HEK293 (cell line): ENCODE measurements around the gene WDR64.
A peak's percentile ranks its signal among the peaks of the same experiment; 100 is the strongest.

Experiments
- FEZF1 ChIP-seq: fragments of 450-650 bp; formaldehyde crosslinking; IDR thresholded peaks from 2 replicates; pipeline ENCODE4 v1.5.1; 2016; ENCODE audit warnings: missing biosample characterization, missing genetic modification characterization
- GFI1B ChIP-seq: fragments of 450-650 bp; formaldehyde crosslinking; IDR thresholded peaks from 2 replicates; pipeline ENCODE4 v1.5.1; 2016; ENCODE audit warnings: missing biosample characterization, missing genetic modification characterization
- HOXC10 ChIP-seq: sonication (generic); formaldehyde crosslinking; IDR thresholded peaks from 2 replicates; pipeline ENCODE4 v1.8.1; 2023; ENCODE audit warnings: mild to moderate bottlenecking, missing genetic modification reagents
- PRDM10 ChIP-seq: fragments of 450-650 bp; formaldehyde crosslinking; IDR thresholded peaks from 2 replicates; pipeline ENCODE4 v1.5.1; 2016; ENCODE audit warnings: missing biosample characterization, missing genetic modification characterization
- PRDM4 ChIP-seq: fragments of 450-650 bp; formaldehyde crosslinking; IDR thresholded peaks from 2 replicates; pipeline ENCODE4 v1.5.1; 2017; ENCODE audit warnings: missing biosample characterization, missing genetic modification characterization
- PRDM6 ChIP-seq: fragments of 450-650 bp; formaldehyde crosslinking; IDR thresholded peaks from 2 replicates; pipeline ENCODE4 v1.5.1; 2017; ENCODE audit warnings: missing biosample characterization, missing genetic modification characterization
- RBAK ChIP-seq: fragments of 450-650 bp; formaldehyde crosslinking; IDR thresholded peaks from 2 replicates; pipeline ENCODE4 v1.5.1; 2016; ENCODE audit warnings: missing biosample characterization, missing genetic modification characterization
- SCRT2 ChIP-seq: fragments of 450-650 bp; formaldehyde crosslinking; IDR thresholded peaks from 2 replicates; pipeline ENCODE4 v1.5.1; 2016; ENCODE audit warnings: missing biosample characterization, missing genetic modification characterization
- SP3 ChIP-seq: fragments of 450-650 bp; formaldehyde crosslinking; IDR thresholded peaks from 2 replicates; pipeline ENCODE4 v1.5.1; 2016; ENCODE audit warnings: missing biosample characterization, missing genetic modification characterization
- ZBTB20 ChIP-seq: fragments of 450-650 bp; formaldehyde crosslinking; IDR thresholded peaks from 2 replicates; pipeline ENCODE4 v1.5.1; 2016; ENCODE audit warnings: missing biosample characterization, missing genetic modification characterization
- ZNF280C ChIP-seq: fragments of 450-650 bp; formaldehyde crosslinking; IDR thresholded peaks from 2 replicates; pipeline ENCODE4 v1.5.1; 2016; ENCODE audit warnings: missing biosample characterization, missing genetic modification characterization
- ZNF335 ChIP-seq: fragments of 450-650 bp; formaldehyde crosslinking; conservative IDR thresholded peaks from 2 replicates; pipeline ENCODE4 v1.5.1; 2016; ENCODE audit warnings: missing biosample characterization, missing genetic modification characterization
- ZNF513 ChIP-seq: fragments of 450-650 bp; IDR thresholded peaks from 2 replicates; pipeline ENCODE4 v1.5.1; 2018; ENCODE audit warnings: missing biosample characterization, missing genetic modification characterization
- ZNF768 ChIP-seq: fragments of 450-650 bp; formaldehyde crosslinking; IDR thresholded peaks from 2 replicates; pipeline ENCODE4 v1.5.1; 2018; ENCODE audit warnings: missing biosample characterization, mild to moderate bottlenecking, missing genetic modification characterization
- ZSCAN5A ChIP-seq: fragments of 450-650 bp; formaldehyde crosslinking; IDR thresholded peaks from 2 replicates; pipeline ENCODE4 v1.5.1; 2016; ENCODE audit warnings: missing biosample characterization, missing genetic modification characterization

The WDR64 gene

GRCh38 chr1:241638099-241638682, 13.9 kb upstream of the WDR64 start (continued):
- no peak for TF ChIP-seq PRDM4 (tag by site-specific recombination)
- TF ChIP-seq ZNF335 (tag by site-specific recombination): peak; percentile 54; the same call in 1 of the 2 replicates
- no peak for TF ChIP-seq RBAK (tag by site-specific recombination)
- TF ChIP-seq FEZF1 (tag by site-specific recombination): no peak
- TF ChIP-seq SP3 (tag by site-specific recombination): peak; percentile 25; the same call in 1 of the 2 replicates
- TF ChIP-seq PRDM6 (tag by site-specific recombination): peak; percentile 38; the same call in 1 of the 2 replicates
- TF ChIP-seq ZNF280C (tag by site-specific recombination): no peak
- TF ChIP-seq ZNF768 (tag by site-specific recombination): no peak
- peak; percentile 98 for TF ChIP-seq SCRT2 (tag by site-specific recombination)
- no peak; the same call in 1 of the 2 replicates for TF ChIP-seq ZNF513 (tag by site-specific recombination)
- no peak for TF ChIP-seq HOXC10 (CRISPR knock-in tag)
- peak; percentile 47 for TF ChIP-seq ZBTB20 (tag by site-specific recombination)
- no peak for TF ChIP-seq GFI1B
- no peak for TF ChIP-seq ZSCAN5A (tag by site-specific recombination)
- TF ChIP-seq PRDM10: peak; percentile 30; the same call in 1 of the 2 replicates
